NCI-H1105 (cell line): Measurements from ENCODE around the gene TNFSF13B.

ENCODE experiments used
- DNase-seq: peaks from one replicate; lab custom pipeline; 2025; lab: John Stamatoyannopoulos, UW

The TNFSF13B gene

GRCh38 chr13:108349269-108349668 lies 79.8 kb downstream of the TNFSF13B start:
- DNase-seq, result no peak

- no peak for DNase-seq
These were observed 81.1 kb downstream of the TNFSF13B start for GRCh38 chr13:108350579-108350978.

- no peak for DNase-seq
These were observed 83.1 kb downstream of the TNFSF13B start for GRCh38 chr13:108352599-108352998.

GRCh38 chr13:108357228-108357627 lies 87.7 kb downstream of the TNFSF13B start:
- no peak for DNase-seq
